ENCODE results near the gene GKAP1.

- TF ChIP-seq POLR2A (IDR thresholded peaks at IDR 0.05; ENCODE audit: low read depth, low read length) = peak; percentile 98
- peak; percentile 95 for TF ChIP-seq POLR2AphosphoS5 (IDR thresholded peaks at IDR 0.05; ENCODE audit: low read depth, low read length)
- peak; percentile 82; the same call in 1 of the 2 replicates for TF ChIP-seq TAF1 (IDR thresholded peaks at IDR 0.05; ENCODE audit: borderline replicate concordance, low read depth, low read length)
Measured at GRCh38 chr9:83707768-83708514, 109.6 kb downstream of the GKAP1 start, which contains the start of gene UBQLN1.

Measured in GM12892 (cell line).